GM21390 (cell line): ENCODE data around the gene DPRX.

ENCODE experiments used
- ATAC-seq: cut with Tn5 transposase; IDR thresholded peaks from one replicate; pipeline ENCODE4 v1.9.1; 2021; ENCODE audit not compliant: unreplicated experiment

DPRX gene, protein sequence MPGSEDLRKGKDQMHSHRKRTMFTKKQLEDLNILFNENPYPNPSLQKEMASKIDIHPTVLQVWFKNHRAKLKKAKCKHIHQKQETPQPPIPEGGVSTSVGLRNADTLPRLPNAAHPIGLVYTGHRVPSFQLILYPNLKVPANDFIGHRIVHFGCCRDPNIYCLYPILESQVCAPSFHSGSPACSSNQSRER

GRCh38 chr19:53631949-53632407, at the start of gene DPRX:
TSS of gene DPRX (plus strand) at chr19:53631999. CDS start at chr19:53632107, 108 bp downstream.
- ATAC-seq, result no peak

GRCh38 chr19:53583181-53583580, 48.6 kb upstream of the DPRX start:
- ATAC-seq, result no peak

GRCh38 chr19:53586277-53586691, 45.5 kb upstream of the DPRX start:
- ATAC-seq, result no peak

DNA sequence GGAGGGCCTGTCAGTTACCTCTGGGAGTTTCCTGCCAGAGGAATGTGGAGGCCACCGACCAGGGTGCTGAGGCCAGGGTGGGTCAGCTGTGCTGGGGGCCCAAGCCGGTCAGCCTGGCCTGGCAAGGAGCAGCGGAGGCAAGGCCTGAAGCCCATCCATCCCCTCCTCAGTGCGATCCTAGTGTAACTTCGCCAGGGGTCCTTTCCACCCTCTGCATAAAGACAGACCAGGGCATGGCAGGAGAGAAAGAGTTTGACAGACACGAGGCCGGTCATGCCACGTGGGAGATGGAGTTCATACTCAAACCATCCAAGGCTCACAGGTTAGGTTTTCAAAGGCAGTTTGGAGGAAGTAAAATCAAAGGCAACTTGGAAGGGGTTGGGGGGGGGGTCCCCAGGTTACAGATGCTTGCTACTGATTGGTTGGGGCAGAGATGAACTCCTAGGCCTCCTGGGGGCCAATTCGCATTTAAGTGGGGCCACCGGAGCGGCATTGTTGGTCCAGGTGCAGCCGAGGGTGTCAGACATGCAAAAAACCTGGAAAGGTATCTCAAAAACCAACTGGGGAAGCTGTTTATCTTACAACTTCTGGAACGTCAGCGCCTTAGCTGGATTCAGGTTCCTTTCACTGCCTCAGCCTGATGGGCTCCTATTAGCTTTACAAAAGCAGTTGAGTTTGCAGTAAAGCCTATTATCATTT, 36.8 kb upstream of the DPRX start:
- ATAC-seq, result no peak

DNA sequence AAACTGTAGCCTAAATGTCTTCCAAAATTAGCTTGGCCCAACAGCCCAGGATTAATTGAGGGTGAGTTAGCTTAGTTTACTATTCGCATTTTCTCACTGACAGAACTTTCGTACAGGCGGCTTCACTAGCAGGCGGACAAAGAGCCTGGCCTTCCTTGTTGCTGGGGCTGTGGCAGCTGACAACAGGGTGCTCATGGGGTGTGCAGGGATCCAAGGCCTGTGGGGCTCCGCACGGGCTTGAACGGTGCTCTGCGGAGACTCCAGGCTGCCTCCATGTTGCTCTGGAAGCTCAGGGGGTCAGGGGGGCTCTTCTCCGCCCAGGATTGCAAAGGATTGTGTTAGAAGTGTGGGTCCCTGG, 36.3 kb upstream of the DPRX start:
- ATAC-seq, result no peak

- no peak for ATAC-seq
These were observed 35.7 kb upstream of the DPRX start for GRCh38 chr19:53596056-53596455.

DNA sequence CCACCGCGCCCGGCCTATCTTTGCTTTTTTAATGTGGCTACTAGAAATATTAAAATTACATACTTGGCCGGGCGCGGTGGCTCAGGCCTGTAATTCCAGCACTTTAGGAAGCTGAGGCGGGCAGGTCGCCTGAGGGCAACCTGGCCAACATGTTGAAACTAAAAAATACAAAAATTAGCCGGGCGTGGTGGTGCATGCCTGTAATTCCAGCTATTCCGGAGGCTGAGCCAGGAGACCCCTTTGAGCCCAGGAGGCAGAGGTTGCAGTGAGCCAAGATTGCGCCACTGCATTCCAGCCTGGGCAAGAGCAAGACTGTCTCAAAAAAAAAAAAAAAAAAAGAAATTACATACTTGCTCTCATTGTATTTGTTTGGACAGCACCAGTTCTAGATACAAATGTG, 34.8 kb upstream of the DPRX start:
- ATAC-seq, result no peak

- ATAC-seq, result no peak
These were observed 33.4 kb upstream of the DPRX start for GRCh38 chr19:53598361-53598760.

DNA sequence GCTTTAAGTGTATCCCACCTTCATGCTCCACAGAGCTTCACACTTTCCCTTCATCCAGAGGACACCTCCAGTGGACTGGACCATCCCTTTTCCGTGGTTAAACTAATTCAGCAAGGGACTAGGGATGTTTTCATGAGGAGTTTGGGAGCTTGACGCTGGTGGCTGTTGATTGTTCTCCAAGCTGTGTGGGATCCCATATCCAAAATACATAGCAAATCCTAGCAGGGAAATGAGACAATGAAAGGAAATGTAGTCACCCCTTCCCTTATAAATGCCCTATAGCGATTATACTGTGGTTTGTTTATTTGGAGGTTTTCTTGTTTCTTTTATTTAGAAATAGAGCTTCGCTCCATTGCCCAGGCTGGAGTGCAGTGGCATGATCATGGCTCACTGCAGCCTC, 31.6 kb upstream of the DPRX start:
- no peak for ATAC-seq

DNA sequence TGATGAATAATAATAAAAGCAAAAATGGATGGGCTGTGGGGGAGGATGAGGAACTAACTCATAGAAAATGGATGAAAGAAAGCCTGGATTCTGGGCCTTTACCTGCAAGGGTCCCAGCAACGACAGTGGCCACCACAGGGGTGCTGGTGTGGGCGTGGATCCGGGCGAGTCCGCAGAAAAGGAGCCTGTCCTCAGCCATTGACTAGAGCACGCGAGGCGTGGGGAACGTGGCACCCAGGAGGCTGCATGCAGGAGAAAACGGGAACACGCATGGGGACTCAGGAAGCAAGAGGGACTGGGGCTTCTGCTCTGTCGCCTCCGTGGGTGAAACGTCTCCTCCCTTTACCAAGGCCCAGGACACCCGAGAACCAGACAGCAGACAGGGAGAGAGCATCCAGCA, 25.8 kb upstream of the DPRX start:
- no peak for ATAC-seq

DNA sequence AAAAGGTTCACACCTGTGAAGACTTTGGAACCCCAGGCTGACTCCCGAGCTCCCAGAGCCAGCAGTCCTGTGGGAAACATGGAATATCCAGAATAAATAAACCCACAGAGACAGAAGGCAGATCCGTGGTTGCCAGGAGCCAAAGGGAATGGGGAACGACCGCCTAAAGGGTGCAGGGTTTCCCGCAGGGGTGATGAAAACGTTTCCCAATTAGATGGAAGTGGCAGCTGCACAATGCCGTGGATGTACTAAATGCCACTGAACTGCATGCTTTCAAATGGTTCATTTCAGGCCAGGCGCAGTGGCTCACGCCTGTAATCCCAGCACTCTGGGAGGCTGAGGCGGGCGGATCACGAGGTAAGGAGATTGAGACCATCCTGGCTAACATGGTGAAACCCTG, 23.4 kb upstream of the DPRX start:
- no peak for ATAC-seq

DNA sequence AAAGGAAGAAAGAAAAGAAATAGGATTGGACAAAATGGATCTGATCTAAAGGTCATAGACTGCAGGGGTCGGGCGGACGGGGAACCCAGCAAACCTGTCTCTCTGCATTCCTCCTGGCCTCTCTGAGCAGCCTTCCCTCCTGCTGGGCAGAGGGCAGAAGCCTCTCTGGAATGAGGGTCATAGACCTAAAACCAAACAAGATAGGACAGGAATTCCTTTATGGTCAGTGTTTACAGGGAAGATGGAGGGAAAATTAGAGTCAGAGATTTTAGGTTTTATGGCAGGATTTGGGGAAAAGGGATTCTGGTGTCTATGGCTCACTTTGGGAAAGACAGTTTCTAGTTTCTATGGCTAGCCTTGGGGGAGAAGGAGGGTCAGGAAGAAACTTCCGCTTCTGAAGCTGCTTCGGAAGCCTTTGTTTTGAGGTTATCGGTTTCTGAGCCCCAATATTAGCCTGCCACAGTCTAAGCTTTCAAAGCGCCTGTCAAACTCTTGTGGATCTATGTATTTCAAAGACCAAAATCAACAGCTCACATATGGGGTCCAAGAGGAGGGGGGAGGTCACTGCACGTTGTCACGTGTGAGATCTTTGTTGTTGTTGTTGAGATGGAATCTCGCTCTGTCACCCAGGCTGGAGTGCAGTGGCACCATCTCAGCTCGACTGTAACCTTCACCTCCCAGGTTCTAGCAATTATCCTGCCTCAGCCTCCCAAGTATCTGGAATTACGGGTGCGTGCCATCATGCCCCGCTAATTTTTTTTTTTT, 18.9 kb upstream of the DPRX start:
- no peak for ATAC-seq

GRCh38 chr19:53621885-53622740, 9.7 kb upstream of the DPRX start:
- no peak for ATAC-seq

DNA sequence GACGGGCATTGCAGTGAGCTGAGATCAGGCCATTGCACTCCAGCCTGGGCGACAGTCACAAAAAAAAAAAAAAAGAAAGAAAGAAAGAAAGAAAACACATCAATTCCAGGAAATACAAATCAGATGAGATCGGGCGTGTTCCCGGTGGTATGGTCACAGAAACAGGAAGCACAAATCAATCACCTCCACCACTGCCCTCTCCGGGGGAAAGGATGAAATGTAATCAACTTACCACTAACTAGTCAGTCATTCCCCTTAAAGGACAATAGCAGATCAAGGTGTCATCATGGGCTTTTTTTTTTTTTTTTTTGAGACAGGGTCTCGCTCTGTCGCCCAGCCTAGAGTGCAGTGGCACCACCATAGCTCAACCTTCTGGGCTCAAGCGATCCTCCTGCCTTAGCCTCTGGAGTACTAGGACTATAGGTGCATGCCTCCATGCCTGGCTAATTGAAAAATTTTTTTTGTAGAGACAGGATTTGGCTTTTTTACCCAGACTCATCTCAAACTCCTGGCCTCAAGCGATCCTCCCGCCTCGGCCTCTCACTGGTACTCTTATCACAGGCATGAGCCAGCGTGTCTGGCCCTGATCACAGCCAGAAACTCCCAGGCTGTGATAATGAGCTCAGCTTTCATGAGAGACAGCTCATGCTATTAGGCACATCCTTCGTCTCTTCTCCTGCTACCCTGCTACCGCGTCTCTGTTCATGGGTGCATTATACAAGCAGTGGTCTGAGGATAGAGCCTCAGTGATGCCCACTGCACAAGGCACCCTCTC, 6.8 kb upstream of the DPRX start:
- ATAC-seq, result no peak

- ATAC-seq, result no peak
These were observed 5.3 kb upstream of the DPRX start for GRCh38 chr19:53626486-53626885.

- ATAC-seq, result no peak
These were observed 4.8 kb upstream of the DPRX start for GRCh38 chr19:53626976-53627375.

- ATAC-seq, result no peak
These were observed 3.0 kb downstream of the DPRX start for GRCh38 chr19:53634768-53635167.

- no peak for ATAC-seq
These were observed 7.7 kb downstream of the DPRX start for GRCh38 chr19:53639471-53639870.

DNA sequence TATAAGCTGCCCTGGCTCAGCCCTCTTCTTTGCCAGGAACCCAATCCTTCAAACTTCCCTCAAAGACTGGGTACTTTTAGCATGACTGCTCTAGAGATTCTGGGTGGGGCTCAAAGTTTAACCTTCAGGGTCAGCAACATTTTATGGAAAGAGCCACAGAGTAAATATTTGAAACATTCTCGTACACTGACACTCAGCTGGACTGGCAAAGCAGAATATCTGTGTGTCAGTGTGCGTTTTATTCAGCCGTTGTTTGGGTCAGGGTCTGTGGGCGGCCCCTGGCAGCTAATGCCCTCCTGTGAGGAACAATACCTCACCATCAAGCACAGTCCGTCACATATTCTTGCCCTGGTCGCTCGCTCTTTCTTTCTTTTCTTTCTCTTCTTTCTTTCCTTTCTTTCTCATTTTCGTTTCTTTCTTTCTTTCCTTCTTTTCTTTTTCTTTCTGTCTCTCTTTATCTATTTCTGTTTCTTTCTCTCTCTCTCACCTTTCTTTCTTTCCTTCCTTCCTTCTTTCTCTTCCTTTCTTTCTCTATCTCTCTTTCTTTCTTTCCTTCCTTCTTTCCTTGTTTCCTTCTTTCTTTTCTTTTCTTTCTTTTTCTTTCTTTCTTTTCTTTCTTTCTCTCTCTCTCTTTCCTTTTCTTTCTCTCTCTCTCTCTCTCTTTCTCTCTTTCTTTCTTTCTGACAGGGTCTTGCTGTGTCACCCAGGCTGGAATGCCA, 10.7 kb downstream of the DPRX start:
- ATAC-seq, result no peak
